ENCODE measurements around the gene COLEC12.

GRCh38 chr18:460791-461190 is 39.7 kb downstream of the COLEC12 start:
- TF ChIP-seq, protein P1, sequence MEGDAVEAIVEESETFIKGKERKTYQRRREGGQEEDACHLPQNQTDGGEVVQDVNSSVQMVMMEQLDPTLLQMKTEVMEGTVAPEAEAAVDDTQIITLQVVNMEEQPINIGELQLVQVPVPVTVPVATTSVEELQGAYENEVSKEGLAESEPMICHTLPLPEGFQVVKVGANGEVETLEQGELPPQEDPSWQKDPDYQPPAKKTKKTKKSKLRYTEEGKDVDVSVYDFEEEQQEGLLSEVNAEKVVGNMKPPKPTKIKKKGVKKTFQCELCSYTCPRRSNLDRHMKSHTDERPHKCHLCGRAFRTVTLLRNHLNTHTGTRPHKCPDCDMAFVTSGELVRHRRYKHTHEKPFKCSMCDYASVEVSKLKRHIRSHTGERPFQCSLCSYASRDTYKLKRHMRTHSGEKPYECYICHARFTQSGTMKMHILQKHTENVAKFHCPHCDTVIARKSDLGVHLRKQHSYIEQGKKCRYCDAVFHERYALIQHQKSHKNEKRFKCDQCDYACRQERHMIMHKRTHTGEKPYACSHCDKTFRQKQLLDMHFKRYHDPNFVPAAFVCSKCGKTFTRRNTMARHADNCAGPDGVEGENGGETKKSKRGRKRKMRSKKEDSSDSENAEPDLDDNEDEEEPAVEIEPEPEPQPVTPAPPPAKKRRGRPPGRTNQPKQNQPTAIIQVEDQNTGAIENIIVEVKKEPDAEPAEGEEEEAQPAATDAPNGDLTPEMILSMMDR (tag by site-specific recombination; IDR thresholded peaks at IDR 0.05) = no peak
- TF ChIP-seq ZFP41 (tag by site-specific recombination; IDR thresholded peaks at IDR 0.05; ENCODE audit: borderline replicate concordance) (no peak), KLF9 (tag by site-specific recombination; IDR thresholded peaks at IDR 0.05; ENCODE audit: low read depth) (no peak), ZNF580 (tag by site-specific recombination; IDR thresholded peaks at IDR 0.05) (no peak), ZBTB7A (tag by site-specific recombination; IDR thresholded peaks at IDR 0.05; ENCODE audit: low read depth) (no peak), ZNF830 (tag by site-specific recombination; IDR thresholded peaks at IDR 0.05; ENCODE audit: low read depth) (no peak), ZNF24 (tag by site-specific recombination; IDR thresholded peaks at IDR 0.05) (no peak), ZNF777 (tag by site-specific recombination; IDR thresholded peaks at IDR 0.05; ENCODE audit: borderline replicate concordance) (no peak), ZNF174 (tag by site-specific recombination; IDR thresholded peaks at IDR 0.05) (no peak), ZNF302 (tag by site-specific recombination; IDR thresholded peaks at IDR 0.05; ENCODE audit: low read depth) (no peak)

All from HEK293 (cell line).